ENCODE measurements around the gene AGBL4.

Gene AGBL4

GRCh38 chr1:48602349-48602748 lies 1421.4 kb downstream of the AGBL4 start:
- TF ChIP-seq TCF4 (CRISPR knock-in tag; IDR thresholded peaks at IDR 0.05; ENCODE audit: borderline replicate concordance) (no peak), ARNTL (CRISPR knock-in tag; IDR thresholded peaks at IDR 0.05; ENCODE audit: borderline replicate concordance, low read depth) (no peak), ISL1 (CRISPR knock-in tag; IDR thresholded peaks at IDR 0.05) (no peak), BACH2 (CRISPR knock-in tag; IDR thresholded peaks at IDR 0.05; ENCODE audit: borderline replicate concordance) (no peak), ZFP30 (CRISPR knock-in tag; IDR thresholded peaks at IDR 0.05) (no peak), ZC3H10 (CRISPR knock-in tag; IDR thresholded peaks at IDR 0.05) (no peak), CSDC2 (CRISPR knock-in tag; IDR thresholded peaks at IDR 0.05) (no peak), TSHZ2 (CRISPR knock-in tag; IDR thresholded peaks at IDR 0.05) (no peak), PPARA (CRISPR knock-in tag; IDR thresholded peaks at IDR 0.05; ENCODE audit: borderline replicate concordance) (no peak), ESRRG (CRISPR knock-in tag; IDR thresholded peaks at IDR 0.05) (no peak), OSR1 (CRISPR knock-in tag; IDR thresholded peaks at IDR 0.05) (no peak), TOX (CRISPR knock-in tag; IDR thresholded peaks at IDR 0.05; ENCODE audit: borderline replicate concordance) (no peak), PATZ1 (CRISPR knock-in tag; IDR thresholded peaks at IDR 0.05; ENCODE audit: borderline replicate concordance) (no peak), RARB (CRISPR knock-in tag; IDR thresholded peaks at IDR 0.05) (no peak)
- no peak for ATAC-seq

GRCh38 chr1:48600182-48600581 lies 1423.6 kb downstream of the AGBL4 start:
- TF ChIP-seq POU6F1 (CRISPR knock-in tag; IDR thresholded peaks at IDR 0.05; ENCODE audit: borderline replicate concordance, low read depth) (no peak), ZNF8 (CRISPR knock-in tag; IDR thresholded peaks at IDR 0.05) (no peak), PPARA (CRISPR knock-in tag; IDR thresholded peaks at IDR 0.05; ENCODE audit: borderline replicate concordance) (no peak), ZNF565 (CRISPR knock-in tag; conservative IDR thresholded peaks at IDR 0.05; ENCODE audit: low read depth) (no peak), GLIS3 (CRISPR knock-in tag; IDR thresholded peaks at IDR 0.05) (no peak), CREB5 (CRISPR knock-in tag; IDR thresholded peaks at IDR 0.05; ENCODE audit: low read depth) (no peak), TCF4 (CRISPR knock-in tag; IDR thresholded peaks at IDR 0.05; ENCODE audit: borderline replicate concordance) (no peak), ESRRG (CRISPR knock-in tag; IDR thresholded peaks at IDR 0.05) (no peak), BACH2 (CRISPR knock-in tag; IDR thresholded peaks at IDR 0.05; ENCODE audit: borderline replicate concordance) (no peak), ISL1 (CRISPR knock-in tag; IDR thresholded peaks at IDR 0.05) (no peak), ZNF70 (CRISPR knock-in tag; IDR thresholded peaks at IDR 0.05) (no peak), TOX (CRISPR knock-in tag; IDR thresholded peaks at IDR 0.05; ENCODE audit: borderline replicate concordance) (no peak), OSR1 (CRISPR knock-in tag; IDR thresholded peaks at IDR 0.05) (no peak), ZFP30 (CRISPR knock-in tag; IDR thresholded peaks at IDR 0.05) (no peak), SNAI2 (CRISPR knock-in tag; IDR thresholded peaks at IDR 0.05) (no peak), RARB (CRISPR knock-in tag; IDR thresholded peaks at IDR 0.05) (no peak), CSDC2 (CRISPR knock-in tag; IDR thresholded peaks at IDR 0.05) (no peak)
- no peak for ATAC-seq

GRCh38 chr1:48597663-48598062 lies 1426.1 kb downstream of the AGBL4 start:
- no peak for ATAC-seq
- TF ChIP-seq ZFP30 (CRISPR knock-in tag; IDR thresholded peaks at IDR 0.05) = no peak
- TF ChIP-seq TOX (CRISPR knock-in tag; IDR thresholded peaks at IDR 0.05; ENCODE audit: borderline replicate concordance) = no peak
- no peak for TF ChIP-seq ISL1 (CRISPR knock-in tag; IDR thresholded peaks at IDR 0.05)
- no peak for TF ChIP-seq SNAI2 (CRISPR knock-in tag; IDR thresholded peaks at IDR 0.05)
- TF ChIP-seq RARB (CRISPR knock-in tag; IDR thresholded peaks at IDR 0.05) = no peak
- no peak for TF ChIP-seq TSHZ2 (CRISPR knock-in tag; IDR thresholded peaks at IDR 0.05)
- TF ChIP-seq GLIS3 (CRISPR knock-in tag; IDR thresholded peaks at IDR 0.05) = no peak
- no peak for TF ChIP-seq ZC3H10 (CRISPR knock-in tag; IDR thresholded peaks at IDR 0.05)
- no peak for TF ChIP-seq BACH2 (CRISPR knock-in tag; IDR thresholded peaks at IDR 0.05; ENCODE audit: borderline replicate concordance)
- no peak for TF ChIP-seq CREB5 (CRISPR knock-in tag; IDR thresholded peaks at IDR 0.05; ENCODE audit: low read depth)
- TF ChIP-seq OSR1 (CRISPR knock-in tag; IDR thresholded peaks at IDR 0.05) = no peak
- TF ChIP-seq TCF4 (CRISPR knock-in tag; IDR thresholded peaks at IDR 0.05; ENCODE audit: borderline replicate concordance) = no peak
- no peak for TF ChIP-seq CSRNP3 (CRISPR knock-in tag; IDR thresholded peaks at IDR 0.05)
- no peak for TF ChIP-seq ZFP3 (CRISPR knock-in tag; IDR thresholded peaks at IDR 0.05)
- TF ChIP-seq ZNF565 (CRISPR knock-in tag; conservative IDR thresholded peaks at IDR 0.05; ENCODE audit: low read depth) = no peak
